ENCODE data around the gene FAM120B. TPM values are rescaled to one million over a fixed set of nuclear protein-coding genes. Genes with fewer than 3 reads are reported as not detected.

The FAM120B gene
- total RNA-seq, 1 donor: 20.4 TPM

DNA sequence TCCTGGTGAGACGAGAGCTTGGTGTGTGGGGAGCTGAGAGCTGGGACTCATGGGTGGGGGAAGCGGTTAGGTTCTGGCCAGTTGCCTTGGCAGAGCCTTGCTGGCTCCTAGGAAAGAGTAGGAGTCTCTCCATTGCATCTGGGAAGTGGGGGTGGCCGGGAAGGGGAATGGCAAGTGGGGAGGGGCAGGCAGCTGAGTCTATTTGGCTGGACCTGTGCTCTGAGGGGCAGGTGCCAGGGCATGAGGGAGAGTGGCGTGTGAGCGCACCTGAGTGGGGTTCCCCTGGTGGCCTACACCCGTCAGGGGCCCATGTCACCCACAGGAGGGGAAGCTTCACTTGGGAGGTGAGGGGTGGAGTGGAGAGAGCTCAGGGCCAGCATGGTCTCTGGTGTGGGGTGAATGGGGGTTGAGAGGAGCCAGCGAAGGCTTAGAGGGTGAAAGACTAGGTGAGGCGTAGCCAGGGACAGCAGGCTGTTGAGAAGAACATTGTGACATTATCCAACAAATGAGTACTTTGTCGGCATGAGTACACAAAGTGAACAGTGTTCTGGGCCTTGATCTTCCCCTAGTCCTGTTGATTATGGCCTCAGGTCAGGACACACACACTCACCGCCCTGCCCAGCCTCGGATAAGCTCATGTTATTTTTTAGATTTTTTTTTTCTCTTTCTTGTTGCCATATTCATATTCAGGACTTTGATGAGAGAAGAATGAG lies 59.8 kb downstream of the FAM120B start:
- TF ChIP-seq, protein P1, sequence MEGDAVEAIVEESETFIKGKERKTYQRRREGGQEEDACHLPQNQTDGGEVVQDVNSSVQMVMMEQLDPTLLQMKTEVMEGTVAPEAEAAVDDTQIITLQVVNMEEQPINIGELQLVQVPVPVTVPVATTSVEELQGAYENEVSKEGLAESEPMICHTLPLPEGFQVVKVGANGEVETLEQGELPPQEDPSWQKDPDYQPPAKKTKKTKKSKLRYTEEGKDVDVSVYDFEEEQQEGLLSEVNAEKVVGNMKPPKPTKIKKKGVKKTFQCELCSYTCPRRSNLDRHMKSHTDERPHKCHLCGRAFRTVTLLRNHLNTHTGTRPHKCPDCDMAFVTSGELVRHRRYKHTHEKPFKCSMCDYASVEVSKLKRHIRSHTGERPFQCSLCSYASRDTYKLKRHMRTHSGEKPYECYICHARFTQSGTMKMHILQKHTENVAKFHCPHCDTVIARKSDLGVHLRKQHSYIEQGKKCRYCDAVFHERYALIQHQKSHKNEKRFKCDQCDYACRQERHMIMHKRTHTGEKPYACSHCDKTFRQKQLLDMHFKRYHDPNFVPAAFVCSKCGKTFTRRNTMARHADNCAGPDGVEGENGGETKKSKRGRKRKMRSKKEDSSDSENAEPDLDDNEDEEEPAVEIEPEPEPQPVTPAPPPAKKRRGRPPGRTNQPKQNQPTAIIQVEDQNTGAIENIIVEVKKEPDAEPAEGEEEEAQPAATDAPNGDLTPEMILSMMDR (IDR thresholded peaks at IDR 0.05; ENCODE audit: insufficient read depth, low read length): no peak
- no peak for DNase-seq (ENCODE audit: low read depth)
- no peak overlapping the region for H3K4me3 ChIP-seq (ENCODE audit: low read depth, low read length)

DNA sequence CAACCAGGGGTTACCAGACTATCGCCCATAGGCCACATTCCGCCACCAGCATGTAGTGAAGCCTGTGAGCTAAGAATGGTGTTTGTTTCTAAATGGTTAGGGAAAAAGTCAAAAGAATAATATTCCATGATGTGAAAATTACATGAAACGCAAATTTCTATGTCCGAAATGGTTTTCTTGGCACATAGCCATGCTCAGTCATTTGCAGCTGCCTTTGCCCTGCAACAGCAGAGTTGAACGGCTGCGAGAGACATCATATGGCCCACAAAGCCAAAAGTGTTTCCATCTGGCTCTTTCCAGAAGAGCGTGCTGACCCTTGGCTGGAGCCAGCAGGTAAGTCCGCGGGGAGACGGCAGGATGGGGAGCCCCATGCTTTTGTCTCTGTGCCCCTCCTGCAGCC lies 60.7 kb downstream of the FAM120B start:
- no peak overlapping the region for H3K4me3 ChIP-seq (ENCODE audit: low read depth, low read length)
- DNase-seq (ENCODE audit: low read depth): no peak
- TF ChIP-seq, protein P1 (IDR thresholded peaks at IDR 0.05; ENCODE audit: insufficient read depth, low read length): no peak

DNA sequence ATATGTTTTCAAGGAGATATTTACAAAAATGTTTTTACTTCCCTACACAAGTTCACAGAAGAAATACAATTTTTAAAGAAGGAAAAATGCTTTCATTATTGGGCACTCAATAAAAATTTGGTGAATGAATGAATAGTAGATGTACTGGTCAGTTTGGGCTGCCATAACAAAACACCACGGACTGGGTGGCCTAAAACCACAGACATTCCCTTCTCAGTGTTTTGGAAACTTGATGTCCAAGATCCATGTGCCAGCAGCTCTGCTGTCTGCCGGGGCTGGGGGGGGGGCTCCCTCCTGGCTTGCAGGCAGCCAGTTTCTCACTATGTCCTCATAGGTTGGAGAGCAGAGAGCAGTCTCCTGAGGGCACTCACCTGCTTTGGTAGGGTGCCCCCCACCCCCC lies 62.0 kb downstream of the FAM120B start:
- no peak overlapping the region for H3K4me3 ChIP-seq (ENCODE audit: low read depth, low read length)
- no peak for DNase-seq (ENCODE audit: low read depth)
- TF ChIP-seq, protein P1 (IDR thresholded peaks at IDR 0.05; ENCODE audit: insufficient read depth, low read length): no peak

DNA sequence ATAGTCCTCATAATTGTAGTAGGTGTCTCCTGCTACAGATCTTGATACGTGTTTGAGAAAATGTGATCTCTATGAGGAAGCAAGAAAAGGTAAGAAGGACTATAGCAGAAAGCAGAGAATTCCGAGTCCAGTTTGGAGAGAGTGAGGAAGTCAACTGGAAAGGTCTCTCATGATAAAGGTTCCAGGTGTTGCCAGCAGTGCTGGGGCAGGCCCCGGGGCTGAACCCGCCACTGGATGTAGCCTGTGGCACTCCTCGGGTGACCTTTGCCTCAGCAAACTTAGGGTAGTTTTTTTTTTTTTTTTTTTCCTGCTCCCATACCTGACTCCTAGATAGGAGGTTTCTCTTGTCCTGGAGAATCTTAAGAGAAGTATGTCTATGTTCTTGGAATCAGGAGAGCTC lies 62.8 kb downstream of the FAM120B start:
- TF ChIP-seq, protein P1 (IDR thresholded peaks at IDR 0.05; ENCODE audit: insufficient read depth, low read length): no peak
- DNase-seq (ENCODE audit: low read depth): no peak
- H3K4me3 ChIP-seq (ENCODE audit: low read depth, low read length): no peak overlapping the region

DNA sequence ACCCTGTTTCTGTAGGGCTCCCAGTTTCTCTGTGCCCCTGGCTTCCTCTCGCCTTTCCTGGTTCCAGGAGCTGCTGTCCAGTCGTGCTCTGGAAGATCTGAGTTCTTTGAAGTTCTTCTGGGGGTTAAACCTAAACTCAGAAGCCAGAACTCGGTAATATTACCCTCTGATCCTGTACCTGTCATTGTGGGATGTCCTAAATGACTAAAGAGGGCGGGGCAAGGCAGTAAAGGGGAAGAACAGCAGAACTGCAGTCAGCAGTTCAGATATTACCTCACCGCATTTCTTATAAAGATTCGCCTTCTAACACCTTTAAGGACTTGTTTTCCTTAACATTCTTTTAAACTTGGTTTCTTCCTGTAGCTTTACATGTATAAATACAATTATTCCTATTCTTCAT lies 63.9 kb downstream of the FAM120B start:
- TF ChIP-seq, protein P1 (IDR thresholded peaks at IDR 0.05; ENCODE audit: insufficient read depth, low read length): no peak
- H3K4me3 ChIP-seq (ENCODE audit: low read depth, low read length): no peak overlapping the region
- no peak for DNase-seq (ENCODE audit: low read depth)

DNA sequence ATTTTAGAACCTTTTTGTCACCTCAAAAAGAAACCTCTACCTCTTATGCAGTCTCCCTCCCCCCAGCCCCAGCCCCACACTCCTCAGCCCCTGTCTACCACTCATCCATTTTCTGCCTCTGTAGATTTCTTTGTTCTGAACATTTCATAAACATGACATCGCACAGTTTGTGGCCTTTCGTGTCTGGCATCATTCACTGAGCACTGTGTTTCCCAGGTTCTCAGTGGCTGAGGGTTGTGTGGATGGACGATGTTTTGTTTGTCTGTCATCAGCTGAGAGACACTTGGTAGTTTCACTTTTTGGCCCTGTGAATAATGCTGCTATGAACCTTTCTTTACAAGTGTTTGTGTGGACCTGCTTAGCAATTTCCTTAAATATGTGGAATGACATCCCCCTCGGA lies 64.5 kb downstream of the FAM120B start:
- TF ChIP-seq, protein P1 (IDR thresholded peaks at IDR 0.05; ENCODE audit: insufficient read depth, low read length): no peak
- DNase-seq (ENCODE audit: low read depth): no peak

DNA sequence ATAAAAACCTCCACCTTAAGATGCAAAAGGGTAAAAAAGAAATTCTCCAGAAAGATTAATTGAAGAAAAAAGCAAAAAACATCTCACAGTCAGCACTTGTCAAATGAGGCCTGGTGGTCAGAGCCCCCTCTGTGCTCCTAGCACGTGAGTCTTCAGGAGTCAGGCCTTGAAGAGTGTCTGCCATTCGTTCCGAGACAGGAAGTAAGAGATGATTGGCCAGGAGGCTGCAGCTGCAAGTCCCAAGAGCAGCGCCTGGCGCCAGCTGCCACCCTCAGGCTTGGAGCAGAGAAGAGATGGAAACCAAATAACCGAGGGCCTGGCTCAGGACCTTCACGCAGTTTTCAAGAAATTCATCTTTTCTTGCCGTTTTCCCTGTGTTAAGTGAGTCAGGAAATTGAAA lies 65.0 kb downstream of the FAM120B start:
- no peak overlapping the region for H3K4me3 ChIP-seq (ENCODE audit: low read depth, low read length)
- TF ChIP-seq, protein P1 (IDR thresholded peaks at IDR 0.05; ENCODE audit: insufficient read depth, low read length): no peak
- no peak for DNase-seq (ENCODE audit: low read depth)

More for the DNA sequence above, 64.5 kb downstream of the FAM120B start:
- H3K4me3 ChIP-seq (ENCODE audit: low read depth, low read length): no peak overlapping the region

Data from fibroblast of the aortic adventitia (primary cell).